DOHH2 (cell line): ENCODE results near the gene METTL25.

ENCODE experiments used
- H3F3A ChIP-seq: fragments of 200-600 bp; sonication (generic), shearing (Covaris generic); 2 replicates; pipeline ENCODE4 v1.6.0; 2016; ENCODE audit warnings: antibody characterized with exemption, mild to moderate bottlenecking; ENCODE audit not compliant: control insufficient read depth, insufficient read depth
- H3K27ac ChIP-seq: fragments of 200-600 bp; sonication (generic); 2 replicates; pipeline ENCODE4 v1.5.1; 2014; ENCODE audit warnings: low read depth, mild to moderate bottlenecking, low read length, moderate library complexity
- H3K27me3 ChIP-seq: fragments of 200-600 bp; sonication (generic); 2 replicates; pipeline ENCODE4 v1.6.1; 2014; ENCODE audit warnings: mild to moderate bottlenecking, low read length, mixed read lengths; ENCODE audit not compliant: control insufficient read depth
- H3K36me3 ChIP-seq: fragments of 200-600 bp; sonication (generic); 2 replicates; pipeline ENCODE4 v1.6.1; 2014; ENCODE audit warnings: mild to moderate bottlenecking, low read length, moderate library complexity, mixed read lengths; ENCODE audit not compliant: control insufficient read depth
- H3K4me1 ChIP-seq: fragments of 200-600 bp; sonication (generic); 2 replicates; pipeline ENCODE4 v1.6.1; 2014; ENCODE audit warnings: mild to moderate bottlenecking, low read length, mixed read lengths; ENCODE audit not compliant: control insufficient read depth
- H3K4me2 ChIP-seq: fragments of 200-600 bp; sonication (generic); 2 replicates; pipeline ENCODE4 v1.6.0; 2014; ENCODE audit warnings: mild to moderate bottlenecking, low read length, moderate library complexity
- H3K4me3 ChIP-seq: fragments of 200-600 bp; sonication (generic); 2 replicates; pipeline ENCODE4 v1.5.1; 2014; ENCODE audit warnings: mild to moderate bottlenecking, low read length, mixed read lengths
- H3K79me2 ChIP-seq: fragments of 200-600 bp; sonication (generic); 2 replicates; pipeline ENCODE4 v1.6.1; 2014; ENCODE audit warnings: mild to moderate bottlenecking, low read length, mixed read lengths; ENCODE audit not compliant: control insufficient read depth
- H3K9me2 ChIP-seq: fragments of 200-600 bp; sonication (generic); replicated peaks from 2 replicates; pipeline ENCODE4 v1.6.1; 2014; ENCODE audit warnings: mild to moderate bottlenecking, low read length, mixed read lengths; ENCODE audit not compliant: control insufficient read depth
- H3K9me3 ChIP-seq: fragments of 200-600 bp; sonication (generic); 2 replicates; pipeline ENCODE4 v1.6.1; 2014; ENCODE audit warnings: antibody characterized with exemption, low read length, mixed read lengths; ENCODE audit not compliant: control insufficient read depth, insufficient read depth
- H4K20me1 ChIP-seq: fragments of 200-600 bp; sonication (generic); 2 replicates; pipeline ENCODE4 v1.6.0; 2014; ENCODE audit warnings: low read depth, mild to moderate bottlenecking, antibody characterized with exemption, low read length, moderate library complexity; ENCODE audit not compliant: control insufficient read depth, insufficient read depth
- CTCF ChIP-seq: fragments of 200-600 bp; sonication (generic); IDR thresholded peaks from one replicate; pipeline ENCODE4 v1.5.1; 2014; ENCODE audit warnings: antibody characterized with exemption, mild to moderate bottlenecking, low read depth, low read length; ENCODE audit not compliant: poor library complexity, severe bottlenecking
- EZH2phosphoT487 ChIP-seq: fragments of 200-600 bp; sonication (generic); IDR thresholded peaks from 2 replicates; pipeline ENCODE4 v1.6.1; 2017; ENCODE audit warnings: borderline replicate concordance, mild to moderate bottlenecking, antibody characterized with exemption, low read length, moderate library complexity, mixed read lengths

Gene METTL25

GRCh38 chr12:82525616-82526015, 167.3 kb downstream of the METTL25 start:
- no peak for TF ChIP-seq EZH2phosphoT487
- no peak for TF ChIP-seq CTCF
- H4K20me1 ChIP-seq = no peaks in the 10 kb centered on the region
- no peak overlapping the region for H3K27ac ChIP-seq
- H3K27me3 ChIP-seq = no peaks in the 10 kb centered on the region
- H3F3A ChIP-seq = no peaks in the 10 kb centered on the region
- H3K4me2 ChIP-seq = no peak overlapping the region
- no peaks in the 10 kb centered on the region for H3K9me3 ChIP-seq
- H3K36me3 ChIP-seq = no peaks in the 10 kb centered on the region
- no peak overlapping the region for H3K4me3 ChIP-seq
- H3K79me2 ChIP-seq = no peaks in the 10 kb centered on the region
- peaks cover 6% of the 10 kb centered on the region; the same call in 1 of the 2 replicates for H3K4me1 ChIP-seq
- H3K9me2 ChIP-seq = no peaks in the 10 kb centered on the region

- Histone ChIP-seq H3K27ac (no peak overlapping the region), H3K4me3 (no peak overlapping the region)
- TF ChIP-seq EZH2phosphoT487 (no peak), CTCF (peak; percentile 82)
These were observed 168.9 kb downstream of the METTL25 start for GRCh38 chr12:82527165-82527780.

More at GRCh38 chr12:82527165-82527780, 168.9 kb downstream of the METTL25 start:
- Histone ChIP-seq H3F3A (no peaks in the 10 kb centered on the region), H3K27me3 (no peaks in the 10 kb centered on the region), H3K79me2 (no peaks in the 10 kb centered on the region), H4K20me1 (no peaks in the 10 kb centered on the region), H3K4me2 (no peak overlapping the region), H3K36me3 (no peaks in the 10 kb centered on the region), H3K4me1 (peaks cover 6% of the 10 kb centered on the region; the same call in 1 of the 2 replicates), H3K9me2 (no peaks in the 10 kb centered on the region), H3K9me3 (no peaks in the 10 kb centered on the region)
